ENCODE results near the gene NYAP1. TPM values are rescaled to one million over a fixed set of nuclear protein-coding genes. Genes with fewer than 3 reads are reported as not detected.
A peak's percentile ranks its signal among the peaks of the same experiment; 100 is the strongest.
"Not testable (repeated sequence)": the region's sequence is repeated elsewhere in the genome, so short reads cannot be mapped to it uniquely, and the experiment has no call there.

NYAP1 gene
- total RNA-seq, 2 donors from 2014 or later, result 0.86 to 1.4 TPM

- DNase-seq (ENCODE audit: low spot score), result no peak
Observed at GRCh38 chr7:100493476-100494264, 9.9 kb downstream of the NYAP1 start.

GRCh38 chr7:100496509-100496908, 12.8 kb downstream of the NYAP1 start:
- no peak for DNase-seq (ENCODE audit: low spot score)
- intact Hi-C loops (cut with DNase I), result no loop called here

More at GRCh38 chr7:100493476-100494264, 9.9 kb downstream of the NYAP1 start:
- intact Hi-C loops (cut with DNase I), result no loop called here

- intact Hi-C loops (cut with DNase I); DNase-seq (ENCODE audit: low spot score): not testable (repeated sequence)
Observed at GRCh38 chr7:100500743-100501142, 17.0 kb downstream of the NYAP1 start.

- DNase-seq (ENCODE audit: low spot score); intact Hi-C loops (cut with DNase I): not testable (repeated sequence)
Observed at GRCh38 chr7:100504031-100504430, 20.3 kb downstream of the NYAP1 start.

- intact Hi-C loops (cut with DNase I), result no loop called here
- no peak for DNase-seq (ENCODE audit: low spot score)
Observed at GRCh38 chr7:100504887-100505611, 21.3 kb downstream of the NYAP1 start.

- no peak for DNase-seq (ENCODE audit: low spot score)
- intact Hi-C loops (cut with DNase I), result no loop called here
Observed at GRCh38 chr7:100506356-100506923, 22.7 kb downstream of the NYAP1 start.

GRCh38 chr7:100509231-100509630, 25.5 kb downstream of the NYAP1 start:
- intact Hi-C loops (cut with DNase I), result no loop called here
- DNase-seq (ENCODE audit: low spot score), result no peak

- no peak for DNase-seq (ENCODE audit: low spot score)
- intact Hi-C loops (cut with DNase I), result loop anchor here in 1 of 2 donors (1.0 kb wide), 1 partner anchor 21 kb away; no protein-coding TSS in a partner anchor
Observed at GRCh38 chr7:100510437-100511239, 26.9 kb downstream of the NYAP1 start.

GRCh38 chr7:100513212-100513810, 29.6 kb downstream of the NYAP1 start:
- no peak for DNase-seq (ENCODE audit: low spot score)
- intact Hi-C loops (cut with DNase I), result no loop called here

GRCh38 chr7:100515072-100515532, 31.4 kb downstream of the NYAP1 start:
- DNase-seq (ENCODE audit: low spot score), result no peak
- intact Hi-C loops (cut with DNase I), result no loop called here

GRCh38 chr7:100516135-100516812, 32.5 kb downstream of the NYAP1 start:
- DNase-seq (ENCODE audit: low spot score), result peak; percentile 82
- intact Hi-C loops (cut with DNase I), result no loop called here

GRCh38 chr7:100517305-100517704, 33.6 kb downstream of the NYAP1 start:
- intact Hi-C loops (cut with DNase I), result no loop called here
- DNase-seq (ENCODE audit: low spot score), result no peak

- intact Hi-C loops (cut with DNase I), result no loop called here
- DNase-seq (ENCODE audit: low spot score), result no peak
Observed at GRCh38 chr7:100519580-100519979, 35.9 kb downstream of the NYAP1 start.

GRCh38 chr7:100520138-100520537, 36.4 kb downstream of the NYAP1 start:
- intact Hi-C loops (cut with DNase I), result loop anchor here in 1 of 2 donors (10.0 kb wide), 1 partner anchor 625 kb away; no protein-coding TSS in a partner anchor
- no peak for DNase-seq (ENCODE audit: low spot score)

GRCh38 chr7:100521076-100521475, 37.3 kb downstream of the NYAP1 start:
- DNase-seq (ENCODE audit: low spot score), result no peak
- intact Hi-C loops (cut with DNase I), result loop anchor here in 1 of 2 donors (10.0 kb wide), 1 partner anchor 624 kb away; no protein-coding TSS in a partner anchor

GRCh38 chr7:100521909-100522593, 38.3 kb downstream of the NYAP1 start:
- DNase-seq (ENCODE audit: low spot score), result not testable (repeated sequence)
- intact Hi-C loops (cut with DNase I), result loop anchor here in 1 of 2 donors (10.0 kb wide), 1 partner anchor 623 kb away; no protein-coding TSS in a partner anchor

- intact Hi-C loops (cut with DNase I), result loop anchor here in 1 of 2 donors (10.0 kb wide), 1 partner anchor 622 kb away; no protein-coding TSS in a partner anchor
- DNase-seq (ENCODE audit: low spot score), result not testable (repeated sequence)
Observed at GRCh38 chr7:100523192-100523591, 39.5 kb downstream of the NYAP1 start.
